ENCODE measurements around the gene DNMBP.
A peak's percentile ranks its signal among the peaks of the same experiment; 100 is the strongest.

Gene DNMBP

DNA sequence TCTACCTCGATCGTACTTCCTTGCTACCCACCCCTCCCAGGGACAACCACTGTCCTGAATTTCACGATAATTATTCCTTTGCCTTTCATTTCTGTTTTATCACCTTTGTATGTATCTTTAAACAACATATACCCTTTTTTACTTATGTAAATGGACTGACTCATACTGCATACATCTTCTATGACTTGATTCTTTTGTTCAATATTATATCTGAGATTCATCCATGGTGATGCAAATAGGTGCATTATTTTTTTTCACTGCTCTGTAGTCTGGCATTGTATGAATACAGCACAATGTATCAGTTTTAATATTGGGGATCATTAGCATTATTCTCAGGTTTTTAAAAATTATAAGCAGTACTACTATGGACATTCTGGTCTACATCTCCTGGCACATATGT, 157.9 kb downstream of the DNMBP start:
- H3K27ac ChIP-seq (ENCODE audit: low read length, poor library complexity, severe bottlenecking), result no peak overlapping the region
- no peak overlapping the region for H2AFZ ChIP-seq (ENCODE audit: low read depth, low read length)
- no peak overlapping the region for H2BK12ac ChIP-seq (ENCODE audit: low read length in 2 of 2)
- no peaks in the 10 kb centered on the region for H3K9me3 ChIP-seq (ENCODE audit: control insufficient read depth, low read length)
- H3K4me2 ChIP-seq (ENCODE audit: low read length, poor library complexity, severe bottlenecking), result no peak overlapping the region
- no peak overlapping the region for H3K4ac ChIP-seq (ENCODE audit: low read depth in 1 of 2, low read length in 2 of 2)
- H3K9ac ChIP-seq (ENCODE audit: low read length), result no peak overlapping the region
- H3K27me3 ChIP-seq (ENCODE audit: control insufficient read depth in 1 of 2, insufficient read depth in 1 of 2, low read length in 2 of 2), result no peaks in the 10 kb centered on the region
- no peak overlapping the region for H3K14ac ChIP-seq (ENCODE audit: low read length in 2 of 2)
- no peaks in the 10 kb centered on the region for H3K4me1 ChIP-seq (ENCODE audit: control insufficient read depth, insufficient read depth, low read depth, low read length)
- H3K36me3 ChIP-seq (ENCODE audit: control insufficient read depth in 1 of 2, insufficient read depth in 2 of 2, low read depth in 1 of 2, low read length in 2 of 2), result peaks cover 0 to 44% of the 10 kb centered on the region in 2 experiments
- no peak overlapping the region for H3K4me3 ChIP-seq (ENCODE audit: insufficient read depth in 1 of 2, low read depth in 1 of 2, low read length in 2 of 2)
- no peaks in the 10 kb centered on the region for H3K79me1 ChIP-seq (replicated peaks; ENCODE audit: low read length, poor library complexity, severe bottlenecking)
- WGBS, result 100% methylated on average over 3 of the region's 3 CpGs
- H3K18ac ChIP-seq (ENCODE audit: low read depth in 1 of 2, low read length in 2 of 2), result no peak overlapping the region
- no peak for DNase-seq
- no peak overlapping the region for H2BK5ac ChIP-seq (ENCODE audit: low read depth, low read length, poor library complexity, severe bottlenecking)
- H2AK5ac ChIP-seq (ENCODE audit: low read length, severe bottlenecking), result no peak overlapping the region
- H2BK120ac ChIP-seq (ENCODE audit: low read depth, low read length), result no peak overlapping the region
- H2BK15ac ChIP-seq (ENCODE audit: low read depth, poor library complexity, severe bottlenecking), result no peak overlapping the region
- H4K91ac ChIP-seq (ENCODE audit: low read length), result no peak overlapping the region
- no peak overlapping the region for H4K8ac ChIP-seq (ENCODE audit: low read length)
- H3K23ac ChIP-seq (ENCODE audit: low read length in 2 of 2), result no peak overlapping the region

DNA sequence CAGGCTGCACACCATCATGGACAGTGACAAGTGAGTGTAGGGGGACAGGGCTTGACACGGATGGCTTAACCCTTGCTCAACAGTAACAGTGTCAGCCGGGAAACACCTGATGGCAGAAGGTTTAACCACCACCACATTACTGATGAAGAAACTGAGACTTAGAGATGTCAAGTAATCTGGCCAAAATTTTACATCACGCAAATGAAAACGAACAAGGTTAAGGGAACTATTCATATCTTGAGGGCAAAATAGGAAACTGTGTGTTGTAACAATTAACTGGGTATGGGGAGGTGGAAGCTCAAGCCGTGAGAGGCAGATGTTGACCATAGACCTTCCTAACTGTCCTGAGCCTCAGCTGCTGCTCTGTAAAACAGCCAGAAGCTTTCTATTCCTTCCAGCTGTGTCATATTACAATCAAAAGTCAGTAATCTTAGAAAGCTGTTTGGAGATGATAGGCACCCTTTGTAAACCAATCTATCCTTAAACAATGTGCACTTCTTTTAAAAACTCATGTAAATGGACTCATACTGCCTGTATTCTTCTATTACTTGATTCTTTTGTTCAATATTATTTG, 158.9 kb downstream of the DNMBP start:
- Histone ChIP-seq H3K23ac (ENCODE audit: low read length in 2 of 2) (no peak overlapping the region), H3K4me3 (ENCODE audit: insufficient read depth in 1 of 2, low read depth in 1 of 2, low read length in 2 of 2) (no peak overlapping the region), H2BK5ac (ENCODE audit: low read depth, low read length, poor library complexity, severe bottlenecking) (no peak overlapping the region), H3K27me3 (ENCODE audit: control insufficient read depth in 1 of 2, insufficient read depth in 1 of 2, low read length in 2 of 2) (no peaks in the 10 kb centered on the region), H2BK12ac (ENCODE audit: low read length in 2 of 2) (no peak overlapping the region), H3K18ac (ENCODE audit: low read depth in 1 of 2, low read length in 2 of 2) (no peak overlapping the region), H3K9ac (ENCODE audit: low read length) (no peak overlapping the region), H2BK120ac (ENCODE audit: low read depth, low read length) (no peak overlapping the region), H2BK15ac (ENCODE audit: low read depth, poor library complexity, severe bottlenecking) (no peak overlapping the region), H3K36me3 (ENCODE audit: control insufficient read depth in 1 of 2, insufficient read depth in 2 of 2, low read depth in 1 of 2, low read length in 2 of 2) (peaks cover 0 to 44% of the 10 kb centered on the region in 2 experiments), H3K4me2 (ENCODE audit: low read length, poor library complexity, severe bottlenecking) (no peak overlapping the region), H3K79me1 (replicated peaks; ENCODE audit: low read length, poor library complexity, severe bottlenecking) (no peaks in the 10 kb centered on the region), H2AK5ac (ENCODE audit: low read length, severe bottlenecking) (no peak overlapping the region), H3K4me1 (ENCODE audit: control insufficient read depth, insufficient read depth, low read depth, low read length) (peaks cover 2% of the 10 kb centered on the region), H3K14ac (ENCODE audit: low read length in 2 of 2) (no peak overlapping the region), H4K8ac (ENCODE audit: low read length) (no peak overlapping the region), H3K4ac (ENCODE audit: low read depth in 1 of 2, low read length in 2 of 2) (no peak overlapping the region), H4K91ac (ENCODE audit: low read length) (no peak overlapping the region), H3K9me3 (ENCODE audit: control insufficient read depth, low read length) (no peaks in the 10 kb centered on the region), H2AFZ (ENCODE audit: low read depth, low read length) (no peak overlapping the region), H3K27ac (ENCODE audit: low read length, poor library complexity, severe bottlenecking) (no peak overlapping the region)
- WGBS, result 96% methylated on average over 4 of the region's 5 CpGs
- DNase-seq, result no peak

DNA sequence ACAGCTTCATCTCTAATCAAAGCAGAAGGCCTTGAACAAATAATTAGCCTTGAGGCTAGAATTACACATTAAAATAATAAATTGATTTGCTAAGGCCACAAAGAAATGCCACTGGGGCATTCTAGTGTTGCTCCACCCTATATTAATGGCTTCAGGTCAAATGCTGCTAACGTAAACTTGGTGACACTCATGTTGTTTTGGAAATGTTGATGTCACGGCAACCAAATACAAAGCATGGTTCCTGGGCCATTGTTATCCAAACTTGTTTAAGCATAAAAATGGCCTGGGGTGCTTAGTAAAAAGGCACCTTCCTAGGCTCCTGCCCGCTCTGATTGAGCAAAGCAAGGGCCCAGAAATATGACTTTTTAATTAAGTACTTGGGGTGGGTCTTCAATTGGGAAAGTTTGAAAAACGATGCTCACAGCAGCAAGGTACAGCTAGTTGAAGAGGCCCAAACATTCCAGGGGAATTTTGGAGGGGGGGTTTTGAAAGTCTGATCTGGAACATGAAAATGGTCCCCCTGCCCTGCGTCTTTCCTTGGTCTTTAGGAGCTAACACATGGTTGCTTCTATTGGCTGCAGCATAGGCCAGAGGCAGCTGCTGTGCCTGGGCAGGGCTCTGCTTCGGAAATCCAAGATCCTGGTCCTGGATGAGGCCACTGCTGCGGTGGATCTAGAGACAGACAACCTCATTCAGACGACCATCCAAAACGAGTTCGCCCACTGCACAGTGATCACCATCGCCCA, 159.6 kb downstream of the DNMBP start:
- Histone ChIP-seq H3K27me3 (ENCODE audit: control insufficient read depth in 1 of 2, insufficient read depth in 1 of 2, low read length in 2 of 2) (no peaks in the 10 kb centered on the region), H3K4me2 (ENCODE audit: low read length, poor library complexity, severe bottlenecking) (no peak overlapping the region), H3K23ac (ENCODE audit: low read length in 2 of 2) (no peak overlapping the region), H2BK15ac (ENCODE audit: low read depth, poor library complexity, severe bottlenecking) (no peak overlapping the region), H3K14ac (ENCODE audit: low read length in 2 of 2) (no peak overlapping the region), H4K8ac (ENCODE audit: low read length) (no peak overlapping the region), H3K79me1 (replicated peaks; ENCODE audit: low read length, poor library complexity, severe bottlenecking) (no peaks in the 10 kb centered on the region), H2BK120ac (ENCODE audit: low read depth, low read length) (no peak overlapping the region), H2AK5ac (ENCODE audit: low read length, severe bottlenecking) (no peak overlapping the region), H3K9ac (ENCODE audit: low read length) (no peak overlapping the region), H3K4me1 (ENCODE audit: control insufficient read depth, insufficient read depth, low read depth, low read length) (peaks cover 2% of the 10 kb centered on the region), H2BK12ac (ENCODE audit: low read length in 2 of 2) (peak overlapping the region in 1 of 2 experiments; percentile 3), H3K18ac (ENCODE audit: low read depth in 1 of 2, low read length in 2 of 2) (no peak overlapping the region), H3K36me3 (ENCODE audit: control insufficient read depth in 1 of 2, insufficient read depth in 2 of 2, low read depth in 1 of 2, low read length in 2 of 2) (peaks cover 0 to 44% of the 10 kb centered on the region in 2 experiments), H3K27ac (ENCODE audit: low read length, poor library complexity, severe bottlenecking) (no peak overlapping the region), H4K91ac (ENCODE audit: low read length) (no peak overlapping the region), H3K4ac (ENCODE audit: low read depth in 1 of 2, low read length in 2 of 2) (no peak overlapping the region), H2BK5ac (ENCODE audit: low read depth, low read length, poor library complexity, severe bottlenecking) (no peak overlapping the region), H2AFZ (ENCODE audit: low read depth, low read length) (no peak overlapping the region), H3K9me3 (ENCODE audit: control insufficient read depth, low read length) (no peaks in the 10 kb centered on the region), H3K4me3 (ENCODE audit: insufficient read depth in 1 of 2, low read depth in 1 of 2, low read length in 2 of 2) (no peak overlapping the region)
- DNase-seq, result peak; percentile 68
- WGBS, result 83% methylated on average over 11 of the region's 11 CpGs

DNA sequence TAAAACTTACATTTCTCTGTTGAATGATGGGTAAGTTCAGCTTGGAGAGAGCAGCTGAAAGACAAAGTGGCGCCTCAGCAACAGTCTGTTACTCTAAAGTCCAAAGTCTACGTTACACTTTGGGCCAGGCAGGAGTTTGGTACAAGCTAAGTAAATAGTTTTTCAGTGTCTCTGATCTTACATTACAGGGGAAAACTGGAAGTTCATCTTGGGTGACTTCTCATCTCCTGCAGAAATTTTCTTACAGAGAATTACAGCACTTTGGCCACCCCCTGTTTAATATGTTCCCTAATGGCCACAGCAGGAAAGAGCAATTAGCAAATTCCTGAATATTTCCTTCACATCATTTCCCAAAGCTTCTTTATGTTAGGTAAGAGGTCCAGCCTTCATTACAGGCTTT, 160.2 kb downstream of the DNMBP start:
- 64% methylated on average over 2 of the region's 2 CpGs for WGBS
- no peak overlapping the region for H3K9ac ChIP-seq (ENCODE audit: low read length)
- no peak overlapping the region for H2BK120ac ChIP-seq (ENCODE audit: low read depth, low read length)
- no peak overlapping the region for H4K91ac ChIP-seq (ENCODE audit: low read length)
- H2AFZ ChIP-seq (ENCODE audit: low read depth, low read length), result no peak overlapping the region
- no peak overlapping the region for H2BK5ac ChIP-seq (ENCODE audit: low read depth, low read length, poor library complexity, severe bottlenecking)
- H3K79me1 ChIP-seq (replicated peaks; ENCODE audit: low read length, poor library complexity, severe bottlenecking), result no peaks in the 10 kb centered on the region
- H3K14ac ChIP-seq (ENCODE audit: low read length in 2 of 2), result no peak overlapping the region
- no peak overlapping the region for H2AK5ac ChIP-seq (ENCODE audit: low read length, severe bottlenecking)
- H2BK15ac ChIP-seq (ENCODE audit: low read depth, poor library complexity, severe bottlenecking), result no peak overlapping the region
- peaks cover 2% of the 10 kb centered on the region for H3K4me1 ChIP-seq (ENCODE audit: control insufficient read depth, insufficient read depth, low read depth, low read length)
- no peaks in the 10 kb centered on the region for H3K9me3 ChIP-seq (ENCODE audit: control insufficient read depth, low read length)
- H2BK12ac ChIP-seq (ENCODE audit: low read length in 2 of 2), result no peak overlapping the region
- no peak overlapping the region for H4K8ac ChIP-seq (ENCODE audit: low read length)
- no peak overlapping the region for H3K18ac ChIP-seq (ENCODE audit: low read depth in 1 of 2, low read length in 2 of 2)
- H3K4ac ChIP-seq (ENCODE audit: low read depth in 1 of 2, low read length in 2 of 2), result no peak overlapping the region
- H3K4me3 ChIP-seq (ENCODE audit: insufficient read depth in 1 of 2, low read depth in 1 of 2, low read length in 2 of 2), result no peak overlapping the region
- DNase-seq, result no peak
- no peak overlapping the region for H3K27ac ChIP-seq (ENCODE audit: low read length, poor library complexity, severe bottlenecking)
- H3K27me3 ChIP-seq (ENCODE audit: control insufficient read depth in 1 of 2, insufficient read depth in 1 of 2, low read length in 2 of 2), result no peaks in the 10 kb centered on the region
- no peak overlapping the region for H3K23ac ChIP-seq (ENCODE audit: low read length in 2 of 2)
- H3K4me2 ChIP-seq (ENCODE audit: low read length, poor library complexity, severe bottlenecking), result no peak overlapping the region
- H3K36me3 ChIP-seq (ENCODE audit: control insufficient read depth in 1 of 2, insufficient read depth in 2 of 2, low read depth in 1 of 2, low read length in 2 of 2), result peaks cover 0 to 44% of the 10 kb centered on the region in 2 experiments

All from mesenchymal stem cell (in vitro differentiated cells and primary cell).